ENCODE results near the gene PCDH7.

Gene PCDH7

DNA sequence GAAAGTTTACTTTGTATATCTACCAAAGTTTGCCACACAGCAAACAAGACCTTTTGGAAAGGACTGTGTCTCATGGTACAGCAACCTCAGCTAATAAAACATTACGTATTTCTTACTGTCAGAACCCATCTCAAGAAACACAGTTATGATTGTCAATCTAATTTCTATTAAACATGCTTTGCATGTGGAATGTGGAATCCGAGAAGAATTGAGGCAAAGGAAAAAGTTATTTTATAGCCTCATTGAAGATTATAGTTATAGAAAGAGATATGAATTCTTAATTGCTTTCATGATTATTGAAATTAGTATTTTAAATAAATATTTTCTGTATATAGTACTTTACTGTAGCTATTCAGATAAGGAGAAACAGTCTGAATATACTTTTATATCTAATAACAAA lies 5.4 kb downstream of the PCDH7 start:
- FAIRE-seq, result no peak

DNA sequence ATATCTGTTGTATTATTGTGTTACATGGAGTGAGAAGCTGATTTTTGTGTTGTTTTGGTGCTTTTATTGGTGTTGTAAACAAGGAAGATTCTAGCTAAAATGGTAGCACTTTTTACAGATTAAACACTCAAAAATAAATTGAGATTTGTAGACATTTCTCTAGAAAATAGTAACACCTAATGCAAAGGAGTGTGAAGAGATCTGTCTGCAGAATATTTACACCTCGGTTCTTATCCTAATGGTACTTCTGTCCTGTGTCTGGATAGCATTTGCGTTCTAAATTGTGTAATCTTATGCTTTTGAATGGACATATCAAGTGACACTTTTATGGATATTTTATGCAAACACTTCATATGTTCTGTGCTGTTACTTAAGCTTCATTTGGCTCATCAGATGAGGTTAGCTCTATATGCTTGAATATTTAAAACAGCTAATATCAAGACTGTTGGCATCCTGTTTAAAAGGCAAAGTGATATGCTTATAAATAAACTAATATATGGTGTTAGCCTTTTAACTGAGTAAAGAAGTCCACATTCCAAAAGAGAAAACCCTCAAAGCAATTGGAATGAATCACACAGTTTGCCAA lies 6.0 kb downstream of the PCDH7 start:
- FAIRE-seq (no peak), DNase-seq (ENCODE audit: low spot score) (no peak)

More for the DNA sequence above, 5.4 kb downstream of the PCDH7 start:
- no peak for DNase-seq (ENCODE audit: low spot score)

DNA sequence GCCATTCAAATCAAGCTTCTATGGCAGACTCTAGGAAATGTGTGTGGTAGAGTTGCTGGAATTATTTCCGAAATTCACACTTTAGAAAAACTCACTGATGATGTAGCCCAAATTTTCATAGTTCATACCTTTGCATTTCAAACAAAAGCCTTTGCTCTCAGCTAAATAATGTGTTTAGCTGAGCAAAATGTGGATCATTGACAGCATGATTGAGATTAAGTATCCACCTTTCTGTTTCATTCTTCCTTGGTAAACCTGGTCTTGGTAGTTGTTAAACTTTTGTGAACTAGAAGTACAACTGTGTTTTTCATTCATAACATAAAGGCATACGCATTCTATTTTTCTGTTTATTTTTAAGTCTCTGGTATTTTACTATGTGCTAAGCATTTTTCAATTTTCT lies 7.2 kb downstream of the PCDH7 start:
- DNase-seq (ENCODE audit: low spot score) (no peak), FAIRE-seq (no peak)

DNA sequence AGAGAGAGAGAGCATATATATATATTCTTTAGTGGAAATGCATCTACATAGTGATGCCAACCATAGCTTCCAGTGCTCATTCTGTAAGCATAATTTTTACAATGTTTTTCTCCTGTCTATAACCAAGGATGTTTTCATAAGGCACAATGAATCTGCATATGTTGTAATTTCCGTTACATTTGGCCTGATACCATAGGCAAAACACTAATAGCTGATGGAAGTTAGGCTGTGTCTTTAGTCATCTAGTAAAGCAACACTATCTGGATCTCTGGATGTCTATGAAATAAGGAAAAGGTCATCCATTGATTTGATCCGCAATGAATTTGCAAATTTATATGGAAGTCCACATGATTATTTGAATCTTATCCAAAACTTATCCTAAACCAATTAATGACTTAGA lies 8.1 kb downstream of the PCDH7 start:
- FAIRE-seq (no peak), DNase-seq (ENCODE audit: low spot score) (no peak)

DNA sequence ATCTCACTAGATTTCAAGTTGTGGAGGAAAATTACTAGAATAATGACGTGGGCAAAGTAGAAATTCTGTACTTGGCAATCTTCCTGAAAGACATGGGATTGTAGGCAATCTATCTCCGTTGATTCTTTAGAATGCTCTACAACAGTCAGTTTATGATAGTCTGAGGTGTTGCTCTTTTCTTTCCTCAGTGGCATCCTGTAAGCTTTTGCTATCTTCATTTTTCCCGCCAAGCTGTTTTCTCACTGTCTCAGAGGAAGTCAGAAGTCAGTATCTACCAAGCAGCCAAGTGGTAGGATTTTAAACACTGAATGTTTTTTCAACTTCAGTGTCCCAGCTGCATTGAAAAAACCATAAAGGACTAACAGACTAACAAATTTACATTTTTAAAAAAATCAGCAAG lies 23.7 kb downstream of the PCDH7 start:
- no peak for DNase-seq (ENCODE audit: low spot score)
- FAIRE-seq, result no peak

DNA sequence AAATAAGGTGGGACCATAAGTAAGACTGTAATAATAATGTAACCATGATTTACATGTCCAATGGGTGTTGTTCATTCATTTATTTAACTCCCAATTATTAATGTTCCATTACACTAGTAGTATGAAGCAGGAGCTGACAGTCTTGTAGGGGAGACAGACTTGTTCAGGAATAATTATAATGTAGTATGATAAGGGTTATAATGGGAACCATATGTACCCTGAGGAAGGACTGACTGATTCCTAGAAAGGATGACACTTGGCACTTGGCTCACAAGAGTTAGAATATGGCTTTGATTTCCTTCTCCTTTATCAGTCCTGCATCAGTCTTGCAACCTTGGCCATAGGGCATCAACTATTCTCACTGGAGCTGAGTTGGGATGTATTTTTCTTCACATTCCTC lies 24.2 kb downstream of the PCDH7 start:
- FAIRE-seq, result no peak
- no peak for DNase-seq (ENCODE audit: low spot score)

DNA sequence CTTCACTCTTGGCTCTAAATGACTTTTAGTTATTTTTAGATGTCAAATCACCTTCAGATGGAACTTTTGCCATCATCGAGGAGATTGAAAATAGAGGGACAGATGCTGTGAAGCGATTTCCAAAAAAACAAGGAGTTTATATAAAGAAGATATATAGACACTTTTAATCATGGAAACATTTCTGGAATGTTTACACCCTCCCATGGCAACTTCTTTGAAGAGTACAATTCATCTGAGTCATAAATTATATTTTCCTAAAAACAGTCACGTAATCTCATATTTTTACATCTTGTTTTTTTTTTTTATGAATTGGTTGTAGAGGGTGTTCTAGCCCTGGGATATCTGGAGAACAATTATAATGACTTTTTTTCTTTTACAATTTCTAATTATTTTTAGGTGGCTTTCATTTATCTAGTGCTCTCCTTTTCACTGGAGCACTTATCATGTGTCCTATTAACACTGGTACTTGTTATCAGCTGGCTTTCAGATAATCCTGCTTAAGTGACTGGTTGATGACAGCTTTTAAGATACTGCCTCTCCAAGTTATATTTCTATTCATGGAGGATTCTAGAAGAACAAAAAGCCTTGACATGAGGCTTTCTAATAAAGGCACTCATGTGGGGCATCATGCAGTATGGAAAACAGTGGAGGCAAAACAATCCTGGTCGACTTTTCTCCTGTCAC lies 24.9 kb downstream of the PCDH7 start:
- DNase-seq (ENCODE audit: low spot score), result no peak
- FAIRE-seq, result no peak

DNA sequence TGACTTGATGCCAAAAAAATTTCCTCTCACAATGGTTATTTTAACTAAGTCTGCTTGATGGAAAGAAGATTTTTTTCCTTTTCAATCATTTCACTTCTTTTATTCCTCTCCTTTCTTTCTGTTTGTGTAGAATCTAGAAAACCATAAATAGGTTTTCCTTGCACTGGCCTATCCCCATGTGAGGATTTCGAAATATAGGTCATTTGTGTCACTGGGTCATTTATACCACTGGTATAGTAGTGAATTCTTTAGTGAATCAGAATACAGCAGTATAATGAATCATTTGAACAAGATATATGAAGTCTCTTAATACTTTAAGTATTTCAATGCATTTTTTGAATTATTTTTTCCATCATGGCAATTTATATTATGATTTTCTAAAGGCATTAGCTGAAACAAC lies 26.6 kb downstream of the PCDH7 start:
- no peak for FAIRE-seq
- DNase-seq (ENCODE audit: low spot score), result no peak

DNA sequence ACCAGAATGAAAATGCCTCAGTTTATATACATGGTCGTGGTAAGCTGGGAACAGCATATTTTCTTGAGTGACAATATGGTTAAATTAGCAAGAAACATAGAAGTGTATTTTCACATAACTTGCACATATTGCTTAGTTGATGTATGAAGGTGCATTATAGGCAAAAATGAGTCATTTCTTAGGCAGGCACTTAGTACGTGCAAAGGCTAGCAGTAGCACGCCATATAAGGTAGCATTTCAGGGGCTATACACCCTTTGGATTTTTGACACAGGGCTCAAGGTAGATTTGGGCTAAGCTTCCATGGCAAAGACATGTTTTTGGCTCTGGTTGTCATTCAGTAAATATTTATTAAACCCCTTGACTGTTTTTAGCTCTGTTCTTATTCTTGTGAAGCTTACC lies 33.1 kb downstream of the PCDH7 start:
- DNase-seq (ENCODE audit: low spot score) (no peak), FAIRE-seq (no peak)

DNA sequence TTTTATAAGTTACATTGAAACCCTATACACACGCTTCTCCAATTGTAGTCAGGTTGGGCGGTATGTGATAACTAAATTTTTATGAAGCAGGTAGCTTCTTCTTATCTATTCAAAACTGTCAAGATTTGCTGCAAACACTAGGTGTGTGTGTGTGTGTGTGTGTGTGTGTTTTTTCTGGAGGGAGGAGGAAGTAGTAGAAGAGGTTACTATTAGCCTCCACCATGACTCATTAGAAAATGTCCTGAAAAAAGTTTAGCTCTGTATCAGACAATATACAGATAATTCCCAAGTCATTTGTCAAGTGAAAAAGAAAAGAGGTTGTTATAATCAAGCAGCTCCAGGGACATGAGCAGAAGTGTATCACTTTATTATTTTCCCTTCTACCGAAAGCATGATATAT lies 33.9 kb downstream of the PCDH7 start:
- no peak for FAIRE-seq
- DNase-seq (ENCODE audit: low spot score), result no peak

DNA sequence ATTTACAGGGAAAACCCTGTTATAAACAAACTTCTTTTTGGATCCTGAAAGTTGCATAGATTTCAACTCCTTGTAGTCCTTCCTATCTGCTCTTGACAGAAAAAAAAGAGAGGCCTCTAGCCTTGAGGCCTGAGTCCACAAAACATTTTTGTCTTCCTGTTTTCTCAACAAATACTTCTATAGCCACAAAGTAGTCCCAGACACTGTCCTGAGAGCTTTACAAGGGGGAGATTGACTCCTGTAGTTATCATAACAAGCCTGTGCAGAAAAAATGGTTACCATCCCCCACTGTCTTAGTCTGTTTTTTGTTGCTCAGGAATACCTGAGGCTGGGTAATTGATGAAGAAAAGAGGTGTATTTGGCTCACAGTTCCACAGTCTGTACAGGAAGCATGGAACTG lies 35.2 kb downstream of the PCDH7 start:
- DNase-seq (ENCODE audit: low spot score), result no peak
- no peak for FAIRE-seq

DNA sequence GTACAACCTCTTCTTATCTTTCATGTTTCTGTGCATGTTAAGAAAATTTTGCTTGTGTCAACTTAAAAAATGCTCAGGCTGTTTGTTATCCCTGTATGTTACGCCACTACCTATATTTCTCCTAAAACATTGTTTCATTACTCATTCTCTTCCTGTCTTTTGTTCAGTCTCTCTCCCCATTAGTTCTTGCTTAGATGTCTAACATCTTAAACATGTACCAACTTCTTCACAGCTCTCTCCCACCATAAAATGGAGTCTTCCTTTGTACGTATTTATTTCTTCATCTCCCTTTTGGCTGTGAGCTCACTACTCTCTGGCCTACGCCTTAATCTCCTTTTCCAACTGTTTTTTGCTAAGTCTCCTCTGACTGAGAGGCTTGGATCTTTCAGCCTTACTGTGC lies 36.4 kb downstream of the PCDH7 start:
- no peak for DNase-seq (ENCODE audit: low spot score)

DNA sequence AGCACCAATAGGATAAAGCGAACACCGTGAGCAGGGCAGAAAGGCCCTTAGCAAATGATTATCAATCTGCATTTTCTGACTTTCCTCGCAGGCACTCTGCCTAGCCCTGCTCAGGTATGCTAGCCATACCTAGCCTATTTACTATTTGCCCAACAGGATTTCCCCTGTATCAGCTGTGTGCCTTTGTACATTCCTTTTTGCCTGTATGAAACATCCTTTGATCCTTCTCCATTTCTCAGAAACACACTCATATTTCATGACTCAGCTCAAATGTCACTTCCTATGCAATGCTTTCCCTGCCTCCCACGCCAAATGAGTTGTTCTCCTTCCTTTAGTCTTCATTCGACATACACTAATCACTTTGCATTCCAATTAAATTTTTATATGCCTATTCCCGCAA lies 37.2 kb downstream of the PCDH7 start:
- FAIRE-seq, result no peak

More for the DNA sequence above, 36.4 kb downstream of the PCDH7 start:
- no peak for FAIRE-seq

DNA sequence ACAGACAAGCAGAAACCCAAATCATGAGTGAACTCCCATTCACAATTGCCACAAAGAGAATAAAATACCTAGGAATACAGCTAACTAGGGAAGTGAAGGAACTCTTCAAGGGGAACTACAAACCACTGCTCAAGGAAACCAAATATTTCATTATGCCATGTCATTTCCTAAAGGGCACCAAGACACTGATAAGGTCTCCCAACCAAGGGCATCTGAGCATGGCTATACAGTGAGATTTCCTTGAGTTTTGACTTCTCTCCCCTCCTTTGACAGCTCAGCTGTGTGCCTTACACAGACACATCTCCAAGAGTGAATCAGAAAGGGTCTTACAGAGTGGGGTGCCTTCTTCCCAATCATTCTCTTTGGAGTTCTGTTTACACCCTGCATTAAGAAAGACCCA lies 40.4 kb downstream of the PCDH7 start:
- FAIRE-seq (no peak), DNase-seq (ENCODE audit: low spot score) (no peak)

More for the DNA sequence above, 37.2 kb downstream of the PCDH7 start:
- DNase-seq (ENCODE audit: low spot score), result peak; percentile 41

DNA sequence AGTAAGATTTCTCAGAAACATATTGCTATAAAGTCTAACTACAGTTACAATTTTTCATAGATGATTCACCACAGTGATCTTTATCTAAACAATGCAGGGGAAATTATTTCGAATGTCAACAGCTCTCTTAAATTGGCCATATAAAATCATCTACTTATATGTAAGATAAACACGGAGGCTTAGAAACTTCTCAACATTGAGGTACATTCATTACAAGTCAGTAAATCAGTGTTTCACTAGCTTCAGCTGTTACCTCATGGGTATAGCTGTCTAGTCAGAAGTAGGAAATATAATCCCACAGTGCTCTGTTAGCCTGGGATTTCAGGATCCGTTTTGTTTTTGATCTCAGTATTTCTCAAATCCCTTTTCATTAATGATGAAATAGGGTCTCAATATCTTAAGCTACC lies 43.2 kb downstream of the PCDH7 start:
- DNase-seq (ENCODE audit: low spot score), result no peak
- FAIRE-seq, result no peak

DNA sequence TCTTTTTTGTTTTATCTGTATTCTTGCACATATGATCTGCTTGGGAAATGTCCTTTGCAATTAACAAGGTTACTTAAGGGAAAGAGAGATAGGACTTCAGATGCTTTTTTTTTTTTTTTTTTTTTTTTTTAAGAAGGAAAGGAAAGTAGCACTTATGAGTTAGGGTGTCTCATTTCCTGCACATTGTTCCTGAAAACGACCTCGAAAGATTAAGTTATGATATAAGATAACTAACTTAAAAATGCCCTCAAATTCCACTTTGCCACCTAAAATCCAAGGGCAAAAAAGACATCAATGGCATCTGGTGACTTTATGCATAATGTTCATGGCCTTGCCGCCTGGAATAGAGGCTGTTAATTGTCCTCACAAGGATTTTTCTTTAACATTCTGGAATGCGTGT lies 44.9 kb downstream of the PCDH7 start:
- FAIRE-seq, result no peak

DNA sequence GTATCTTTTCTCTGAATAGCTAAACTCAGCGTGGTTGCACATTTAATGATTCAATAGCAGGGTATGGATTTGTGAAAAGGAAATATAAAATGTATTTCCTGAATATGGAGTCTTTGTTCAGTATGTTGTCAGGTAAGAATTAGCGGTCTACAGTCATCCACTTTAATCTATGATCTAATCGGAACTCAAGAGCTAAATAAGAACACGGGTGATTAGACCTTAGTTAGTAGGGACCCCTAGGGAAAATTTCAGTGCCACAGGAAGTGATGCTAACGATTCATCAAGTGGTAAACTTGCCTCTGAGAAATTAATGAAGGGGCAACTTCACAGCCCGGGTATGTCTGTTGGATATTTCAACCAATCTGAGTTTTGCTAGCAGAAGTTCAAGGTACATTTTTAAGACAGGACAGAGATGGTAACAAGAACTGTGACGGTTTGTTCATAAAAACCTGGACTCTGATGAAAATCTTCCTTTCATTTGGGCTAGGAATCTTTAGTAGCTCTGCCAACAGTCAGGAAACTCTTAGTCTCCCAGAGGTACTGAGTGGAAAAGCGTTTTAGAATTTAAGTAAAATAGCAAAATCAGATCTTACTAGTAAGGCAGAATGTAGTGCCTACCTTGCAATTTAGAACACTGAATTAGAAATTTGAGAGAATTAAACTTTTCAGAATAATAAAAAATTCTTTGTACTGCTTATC lies 47.1 kb downstream of the PCDH7 start:
- no peak for FAIRE-seq
- no peak for DNase-seq (ENCODE audit: low spot score)

More for the DNA sequence above, 44.9 kb downstream of the PCDH7 start:
- no peak for DNase-seq (ENCODE audit: low spot score)

DNA sequence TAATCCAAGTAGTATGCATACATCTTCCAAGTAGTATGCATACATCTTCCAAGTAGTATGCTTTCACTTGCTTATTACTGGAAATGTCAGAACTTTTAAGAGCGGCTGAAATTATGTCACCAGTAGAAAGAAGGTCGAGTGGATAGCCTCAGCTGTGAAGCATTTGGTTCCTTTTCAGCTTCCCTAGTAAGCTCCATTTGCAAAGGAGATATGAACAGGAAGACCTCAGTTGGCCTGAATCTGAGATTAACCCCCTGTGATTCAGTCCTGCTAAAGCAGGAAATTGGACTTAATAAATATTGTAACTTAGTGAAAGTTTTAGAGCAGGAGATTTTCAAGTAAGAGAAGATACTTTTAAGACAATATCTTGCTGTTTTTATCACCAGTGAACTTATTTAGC lies 48.1 kb downstream of the PCDH7 start:
- FAIRE-seq, result no peak
- DNase-seq (ENCODE audit: low spot score), result no peak

DNA sequence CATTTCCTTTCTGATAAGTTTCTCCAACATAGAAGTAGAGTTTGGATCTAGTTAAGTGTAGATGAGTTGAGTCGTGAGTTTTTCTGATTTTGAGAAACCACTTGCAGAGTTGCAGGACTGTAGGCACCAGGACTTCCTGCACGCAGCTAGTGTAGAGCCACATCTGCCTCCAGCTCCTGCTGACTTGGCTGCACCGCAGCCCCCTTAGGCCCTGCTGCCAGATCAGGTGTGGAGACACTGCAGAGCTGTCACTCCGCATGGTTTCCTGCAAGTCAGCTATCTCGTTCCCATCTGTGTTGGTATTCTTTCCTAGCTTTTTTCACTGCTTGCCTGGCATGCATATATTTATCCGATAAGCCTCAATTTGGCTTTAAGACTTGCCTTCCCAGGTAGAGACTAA lies 48.9 kb downstream of the PCDH7 start:
- FAIRE-seq, result no peak

DNA sequence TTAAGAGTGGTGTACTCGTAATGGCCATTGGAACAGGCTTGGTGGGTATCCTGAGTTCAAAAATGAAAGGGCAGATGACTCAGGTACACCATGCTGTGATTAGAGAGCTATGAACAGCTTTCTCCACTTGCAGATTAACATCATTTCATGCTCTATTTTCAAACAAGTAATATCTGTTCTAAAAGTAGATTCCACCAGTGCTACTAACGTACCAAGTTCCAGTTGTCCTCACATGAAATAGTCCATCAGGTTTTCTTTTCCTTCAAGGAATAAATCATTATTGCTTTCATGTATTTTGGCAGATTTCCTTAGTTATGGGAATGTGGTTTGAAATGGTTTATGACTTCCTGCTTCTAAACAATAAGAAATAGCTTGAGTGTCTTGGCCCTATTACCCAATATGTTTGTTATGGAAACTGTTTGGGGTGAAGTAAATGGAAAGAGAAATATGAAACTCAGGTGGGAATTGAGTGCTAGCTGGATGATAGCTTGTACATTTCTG lies 49.9 kb downstream of the PCDH7 start:
- DNase-seq (ENCODE audit: low spot score), result no peak
- FAIRE-seq, result no peak

More for the DNA sequence above, 48.9 kb downstream of the PCDH7 start:
- no peak for DNase-seq (ENCODE audit: low spot score)

DNA sequence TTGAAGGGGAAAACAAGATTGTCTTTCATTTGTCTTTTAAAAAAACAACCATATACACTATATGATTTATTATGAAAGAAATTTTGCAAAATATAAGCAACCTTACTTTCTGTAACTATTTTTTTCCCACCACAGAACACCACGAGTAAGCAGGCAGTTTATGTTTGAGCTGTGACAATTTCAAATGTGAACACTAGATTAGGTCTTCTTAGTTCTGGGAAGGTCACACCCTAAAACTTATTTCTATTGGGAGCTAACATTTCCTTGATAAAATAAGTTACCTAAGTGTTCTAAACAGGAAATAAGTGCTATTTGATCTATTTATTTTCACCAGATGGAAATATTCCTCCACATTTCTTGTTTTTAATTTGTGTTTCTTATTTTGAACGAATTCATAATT lies 50.6 kb downstream of the PCDH7 start:
- DNase-seq (ENCODE audit: low spot score), result no peak
- no peak for FAIRE-seq

DNA sequence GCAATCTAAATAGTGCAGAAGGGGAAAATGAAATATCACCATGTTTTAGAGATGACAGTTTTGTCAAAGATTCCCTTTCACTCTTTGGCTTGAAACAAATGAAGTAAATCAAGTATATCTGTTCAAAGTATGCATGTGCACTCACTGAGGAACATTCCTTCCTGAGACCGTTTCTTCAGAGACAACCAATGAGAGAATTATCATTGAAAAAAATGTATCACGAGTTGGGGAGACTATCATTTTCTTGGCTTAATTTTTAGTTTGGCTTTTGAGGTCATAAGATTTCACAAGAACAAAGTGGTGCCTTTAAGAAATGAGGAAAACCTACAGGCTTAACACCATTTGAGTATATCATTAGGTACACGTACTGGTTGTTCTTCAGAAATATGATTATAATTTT lies 56.3 kb downstream of the PCDH7 start:
- FAIRE-seq, result no peak
- DNase-seq (ENCODE audit: low spot score), result no peak

Measured in RCC 7860 (cell line).